H1 (cell line): ENCODE results near the gene KLHL34. TPM values are rescaled to one million over a fixed set of nuclear protein-coding genes. Genes with fewer than 3 reads are reported as not detected.

Experiments used
- CTCF ChIA-PET: fragments of 300-600 bp; sonication (Branson Sonifier 250); formaldehyde crosslinking; loops from one replicate; lab custom pipeline; 2021; ENCODE audit not compliant: partially characterized antibody; lab: Charles Lee
- POLR2A ChIA-PET: fragments of 300-600 bp; sonication (Branson Sonifier 250); formaldehyde crosslinking; loops from one replicate; lab custom pipeline; 2021; ENCODE audit warnings: inconsistent platforms; ENCODE audit not compliant: partially characterized antibody; lab: Charles Lee
- DNase-seq, 2 experiments: peaks; one replicate each; pipeline versions ENCODE4 v3.0.0 to v3.0.0-alpha.2; 2010 to 2022; ENCODE audit warnings: low spot score in 2 of 2, low read depth in 1 of 2, mixed read lengths in 1 of 2
- FAIRE-seq: peaks from 2 replicates; lab custom pipeline; 2011; peaks lifted over from hg19 to GRCh38; lab: Jason Lieb, UNC
- H2AFZ ChIP-seq: 2 replicates; pipeline ENCODE4 v1.8.1; 2012; ENCODE audit warnings: low read length, inconsistent platforms
- H2AK5ac ChIP-seq: 2 replicates; pipeline ENCODE4 v1.6.1; 2013; ENCODE audit warnings: low read depth, low read length
- H2BK120ac ChIP-seq: replicated peaks from 2 replicates; pipeline ENCODE3; 2013; ENCODE audit warnings: low read depth, low read length, inconsistent platforms
- H2BK12ac ChIP-seq: 2 replicates; pipeline ENCODE4 v1.6.1; 2013; ENCODE audit warnings: low read depth, low read length
- H2BK15ac ChIP-seq: 2 replicates; pipeline ENCODE4 v1.6.1; 2013; ENCODE audit warnings: low read length
- H2BK20ac ChIP-seq: 2 replicates; pipeline ENCODE4 v1.6.1; 2013; ENCODE audit warnings: low read length
- H2BK5ac ChIP-seq: 2 replicates; pipeline ENCODE4 v1.6.1; 2013; ENCODE audit warnings: low read depth, low read length
- H3K14ac ChIP-seq: 2 replicates; pipeline ENCODE4 v1.6.1; 2013; ENCODE audit warnings: inconsistent platforms; ENCODE audit not compliant: insufficient read length
- H3K18ac ChIP-seq: 2 replicates; pipeline ENCODE4 v1.6.1; 2013; ENCODE audit warnings: low read length; ENCODE audit errors: extremely low read depth
- H3K23ac ChIP-seq: 2 replicates; pipeline ENCODE4 v1.6.1; 2013; ENCODE audit warnings: inconsistent platforms; ENCODE audit not compliant: insufficient read length
- H3K23me2 ChIP-seq: 2 replicates; pipeline ENCODE4 v1.6.1; 2013; ENCODE audit warnings: low read depth, low read length
- H3K27ac ChIP-seq: 2 replicates; pipeline ENCODE4 v1.6.1; 2011; ENCODE audit warnings: low read depth, low read length, inconsistent platforms
- H3K27me3 ChIP-seq, 4 experiments: replicated peaks in 1 of 4; 1 replicate in 1 of 4; 2 replicates in 3 of 4; pipeline versions ENCODE4 v1.6.1 to v1.8.1; 2011 to 2013; ENCODE audit warnings: low read length in 3 of 4, mild to moderate bottlenecking in 3 of 4, inconsistent platforms in 2 of 4, mixed read lengths in 2 of 4, moderate library complexity in 1 of 4; ENCODE audit not compliant: control insufficient read depth in 3 of 4, insufficient read depth in 3 of 4; ENCODE audit errors: extremely low read depth in 1 of 4
- H3K36me3 ChIP-seq, 4 experiments: 2 replicates each; pipeline versions ENCODE4 v1.6.1 to v1.8.1; 2011 to 2013; ENCODE audit warnings: mild to moderate bottlenecking in 4 of 4, low read length in 3 of 4, moderate library complexity in 2 of 4, control low read depth in 1 of 4, inconsistent platforms in 1 of 4; ENCODE audit not compliant: insufficient read depth in 4 of 4, control insufficient read depth in 2 of 4
- H3K4ac ChIP-seq: replicated peaks from 2 replicates; pipeline ENCODE3; 2013; ENCODE audit warnings: low read length, low read depth, mixed read lengths, inconsistent platforms; ENCODE audit not compliant: insufficient read length
- H3K4me1 ChIP-seq, 4 experiments: replicated peaks in 1 of 4; 1 replicate in 1 of 4; 2 replicates in 3 of 4; pipeline versions ENCODE4 v1.6.1 to v1.8.1; 2011 to 2013; ENCODE audit warnings: low read length in 3 of 4, inconsistent platforms in 2 of 4, mixed read lengths in 1 of 4; ENCODE audit not compliant: insufficient read depth in 4 of 4, control insufficient read depth in 3 of 4
- H3K4me2 ChIP-seq, 2 experiments: 2 replicates each; pipeline versions ENCODE4 v1.6.1 to v1.8.1; 2011 to 2013; ENCODE audit warnings: low read depth in 2 of 2, low read length in 2 of 2, control low read depth in 1 of 2, inconsistent platforms in 1 of 2, mild to moderate bottlenecking in 1 of 2; ENCODE audit not compliant: insufficient read depth in 1 of 2
- H3K4me3 ChIP-seq, 4 experiments: fragments of 200-600, 300-600 bp in 1 of 4; sonication (generic), shearing (Covaris generic), sonication (Bioruptor Twin) in 1 of 4; 2 replicates each; pipeline versions ENCODE4 v1.5.1 to v1.8.1; 2011 to 2016; ENCODE audit warnings: low read length in 4 of 4, low read depth in 3 of 4, control low read depth in 2 of 4, inconsistent platforms in 2 of 4, mild to moderate bottlenecking in 2 of 4, mixed read lengths in 1 of 4, moderate library complexity in 1 of 4; ENCODE audit not compliant: insufficient read depth in 2 of 4; ENCODE audit errors: extremely low read depth in 1 of 4
- H3K56ac ChIP-seq: replicated peaks from 2 replicates; pipeline ENCODE3; 2013; ENCODE audit warnings: low read depth, mild to moderate bottlenecking, mixed read lengths, low read length, inconsistent platforms; ENCODE audit not compliant: insufficient read length
- H3K79me1 ChIP-seq: 2 replicates; pipeline ENCODE4 v1.6.1; 2013; ENCODE audit warnings: low read depth, low read length, control low read depth
- H3K79me2 ChIP-seq, 2 experiments: 2 replicates each; pipeline versions ENCODE4 v1.6.1 to v1.8.1; 2012 to 2013; ENCODE audit warnings: low read length in 2 of 2, mild to moderate bottlenecking in 2 of 2, inconsistent platforms in 1 of 2; ENCODE audit not compliant: insufficient read depth in 2 of 2, control insufficient read depth in 1 of 2
- H3K9ac ChIP-seq, 4 experiments: replicated peaks in 1 of 4; 1 replicate in 1 of 4; 2 replicates in 3 of 4; pipeline versions ENCODE4 v1.6.1 to v1.8.1; 2011 to 2013; ENCODE audit warnings: low read depth in 3 of 4, low read length in 3 of 4, control low read depth in 2 of 4, mild to moderate bottlenecking in 2 of 4, moderate library complexity in 2 of 4, inconsistent platforms in 1 of 4; ENCODE audit errors: extremely low read depth in 1 of 4
- H3K9me3 ChIP-seq, 2 experiments: 2 replicates each; pipeline versions ENCODE4 v1.6.1 to v1.8.1; 2012 to 2013; ENCODE audit warnings: mild to moderate bottlenecking in 2 of 2, moderate library complexity in 2 of 2, control low read depth in 1 of 2, inconsistent platforms in 1 of 2, low read depth in 1 of 2, low read length in 1 of 2, mixed read lengths in 1 of 2; ENCODE audit not compliant: insufficient read depth in 2 of 2
- H4K20me1 ChIP-seq, 2 experiments: replicated peaks in 1 of 2; 2 replicates each; pipeline versions ENCODE3 to v1.8.1; 2011 to 2013; ENCODE audit warnings: inconsistent platforms in 2 of 2, low read length in 2 of 2, mild to moderate bottlenecking in 1 of 2; ENCODE audit not compliant: insufficient read depth in 2 of 2, control insufficient read depth in 1 of 2
- H4K5ac ChIP-seq: 2 replicates; pipeline ENCODE4 v1.6.1; 2013; ENCODE audit warnings: low read length, low read depth, mixed read lengths, inconsistent platforms; ENCODE audit not compliant: insufficient read length
- H4K8ac ChIP-seq: 2 replicates; pipeline ENCODE4 v1.8.0; 2013; ENCODE audit warnings: mild to moderate bottlenecking, moderate library complexity, low read length, inconsistent platforms; ENCODE audit not compliant: insufficient read depth; ENCODE audit errors: extremely low read depth
- H4K91ac ChIP-seq: replicated peaks from 2 replicates; pipeline ENCODE3; 2013; ENCODE audit warnings: low read length, mixed read lengths, inconsistent platforms; ENCODE audit not compliant: insufficient read length
- GABPA ChIP-seq: IDR thresholded peaks from 2 replicates; pipeline ENCODE4 v1.6.1; 2011; ENCODE audit warnings: mild to moderate bottlenecking, low read length, moderate library complexity, borderline replicate concordance; ENCODE audit not compliant: insufficient read depth
- HDAC2 ChIP-seq, 2 experiments: fragments of 300-600 bp in 1 of 2; sonication (generic) in 1 of 2; IDR thresholded peaks; 2 replicates each; pipeline ENCODE4 v1.6.1; 2011 to 2012; ENCODE audit warnings: low read depth in 2 of 2, low read length in 2 of 2, mild to moderate bottlenecking in 2 of 2, moderate library complexity in 2 of 2, borderline replicate concordance in 1 of 2, inconsistent platforms in 1 of 2
- NRF1 ChIP-seq: IDR thresholded peaks from 2 replicates; pipeline ENCODE4 v1.6.1; 2011; ENCODE audit warnings: mild to moderate bottlenecking, low read depth, low read length, improper control_type of control experiment
- POLR2A ChIP-seq, 2 experiments: IDR thresholded peaks; 1 replicate in 1 of 2; 2 replicates in 1 of 2; pipeline ENCODE4 v1.6.1; 2011; ENCODE audit warnings: low read depth in 2 of 2, low read length in 2 of 2, mild to moderate bottlenecking in 2 of 2; ENCODE audit errors: control extremely low read depth in 1 of 2
- RBBP5 ChIP-seq: IDR thresholded peaks from 2 replicates; pipeline ENCODE4 v1.7.1; 2012; ENCODE audit warnings: low read depth, mild to moderate bottlenecking, inconsistent platforms, low read length, moderate library complexity, borderline replicate concordance
- TCF12 ChIP-seq: IDR thresholded peaks from 2 replicates; pipeline ENCODE4 v1.6.1; 2011; ENCODE audit warnings: low read depth, mild to moderate bottlenecking, low read length
- WGBS, 2 experiments: shearing (Covaris generic) in 1 of 2; methylation state at CpG; one replicate each; pipeline versions ENCODE4 v1.1.6 to v1.1.7; 2013 to 2015; ENCODE audit warnings: low lambda C conversion rate in 2 of 2, mixed read lengths in 2 of 2, inconsistent platforms in 1 of 2, low coverage in 1 of 2, missing lambda C conversion rate in 1 of 2; ENCODE audit not compliant: insufficient replicate concordance in 2 of 2, insufficient coverage in 1 of 2, insufficient read length in 1 of 2; ENCODE audit errors: extremely low coverage in 1 of 2, missing lambda C conversion rate in 1 of 2; 5-methylcytosine and 5-hydroxymethylcytosine counted together
- polyA plus RNA-seq, 7 experiments: library from polyadenylated mRNA; depleted of rRNA in 3 of 7; stranded (reverse) in 5 of 7; unstranded in 2 of 7; fragments of >200 nt in 5 of 7; fragments of 200-250 nt in 2 of 7; gene quantifications; 1 replicate in 5 of 7; 2 replicates in 1 of 7; 4 replicates in 1 of 7; pipeline versions ENCODE4 v1.2.1 to v1.2.3, GENCODE V29; 2011 to 2013; ENCODE audit warnings: missing spikeins in 2 of 7, mixed read lengths in 2 of 7
- total RNA-seq: library from RNA; stranded (reverse); fragmentation: NEBNext Ultra II Directional; extraction: Animal tissue kit (Norgen Biotek cat#: 25700); gene quantifications from 2 replicates; pipeline ENCODE4 v1.2.1, GENCODE V29; 2021

Gene KLHL34
- total and polyA plus RNA-seq, 2 of the 8 experiments (the other 6 are each of a cell fraction or from before 2014, with no cell fraction given) = not detected

DNA sequence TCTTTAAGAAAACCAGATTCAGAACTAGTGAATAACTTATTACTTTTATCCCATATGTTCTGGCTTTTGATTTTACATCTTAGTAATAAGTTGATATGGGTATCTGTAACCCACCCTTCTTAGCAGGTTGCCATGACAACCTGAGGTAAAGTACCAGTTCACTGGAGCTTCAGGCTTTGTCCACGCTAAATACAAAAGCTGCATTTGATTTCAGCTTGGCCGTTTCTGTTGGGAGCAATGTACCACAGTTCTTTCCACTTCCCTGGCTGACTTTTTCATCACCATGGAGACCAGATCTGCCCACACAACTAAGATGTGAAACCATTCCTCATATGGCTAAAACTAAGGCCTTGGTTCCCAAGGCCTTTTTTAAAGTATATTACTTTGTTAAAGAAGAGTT lies 26.1 kb downstream of the KLHL34 start:
- Histone ChIP-seq H2BK20ac (no peak overlapping the region), H2BK15ac (no peak overlapping the region), H2AK5ac (no peak overlapping the region), H2AFZ (no peak overlapping the region), H3K4me3 (no peak overlapping the region), H3K23ac (no peak overlapping the region), H3K36me3 (no peaks in the 10 kb centered on the region; a peak in 1 of 8 replicates), H2BK5ac (no peak overlapping the region), H3K4ac (no peak overlapping the region), H3K79me2 (no peaks in the 10 kb centered on the region), H3K27ac (no peak overlapping the region), H3K56ac (no peak overlapping the region), H3K9me3 (no peaks in the 10 kb centered on the region; a peak in 1 of 4 replicates), H4K5ac (no peak overlapping the region), H2BK120ac (no peak overlapping the region), H4K20me1 (no peaks in the 10 kb centered on the region), H3K79me1 (no peaks in the 10 kb centered on the region), H4K8ac (no peak overlapping the region), H3K4me1 (no peaks in the 10 kb centered on the region), H3K18ac (no peak overlapping the region), H3K27me3 (no peaks in the 10 kb centered on the region), H3K4me2 (no peak overlapping the region), H3K9ac (no peak overlapping the region), H2BK12ac (no peak overlapping the region), H4K91ac (no peak overlapping the region), H3K23me2 (no peaks in the 10 kb centered on the region), H3K14ac (no peak overlapping the region)
- ChIA-PET CTCF (no interaction called here), POLR2A (no interaction called here)
- FAIRE-seq = peak; percentile 24
- no peak for DNase-seq
- 100% methylated on average over 2 of the region's 2 CpGs; no CpG with 5 or more reads in 1 of the 2 experiments for WGBS, 2 experiments
- no peak for TF ChIP-seq RBBP5
- no peak for TF ChIP-seq GABPA
- no peak for TF ChIP-seq TCF12
- no peak for TF ChIP-seq POLR2A (IDR thresholded peaks at IDR 0.05; ENCODE audit: control extremely low read depth in 1 of 2, low read depth in 2 of 2, low read length in 2 of 2)
- no peak for TF ChIP-seq HDAC2 (IDR thresholded peaks at IDR 0.05; ENCODE audit: borderline replicate concordance in 1 of 2, low read depth in 2 of 2, low read length in 2 of 2)
- TF ChIP-seq NRF1 = no peak
